Sciatic nerve (tissue), 2 donors: ENCODE data around the gene AHR. TPM values are rescaled to one million over a fixed set of nuclear protein-coding genes. Genes with fewer than 3 reads are reported as not detected.
"Not testable (repeated sequence)": the region's sequence is repeated elsewhere in the genome, so short reads cannot be mapped to it uniquely, and the experiment has no call there.

ENCODE experiments used
- ATAC-seq: fragments of 200-7000 bp; cut with Tn5 transposase; one replicate; pipeline ENCODE4 v1.9.1; 2020; ENCODE audit warnings: mild to moderate bottlenecking, moderate library complexity
- DNase-seq: peaks from one replicate; pipeline ENCODE4 v3.0.0-alpha.2; 2020; ENCODE audit warnings: low spot score
- intact Hi-C: fragments of 100-400 bp; cut with DNase I; formaldehyde crosslinking; loops from one replicate; pipeline ENCODE4 v1.14.2; 2022
- total RNA-seq: library from RNA; stranded (reverse); fragmentation: NEBNext Ultra II Directional; extraction: Animal tissue kit (Norgen Biotek cat#: 25700); gene quantifications from one replicate; pipeline ENCODE4 v1.2.1, GENCODE V29; 2021
- donor health status: DM: no; HTN: no; CAD: no.
- donor health status: DM: no; HTN: no; CAD: no.

AHR gene
- total RNA-seq, 1 donor from 2014 or later, result 288 TPM

GRCh38 chr7:17367502-17367901 is 69.0 kb downstream of the AHR start:
- intact Hi-C loops, result no loop called here
- ATAC-seq, result no peak
- DNase-seq, result no peak

DNA sequence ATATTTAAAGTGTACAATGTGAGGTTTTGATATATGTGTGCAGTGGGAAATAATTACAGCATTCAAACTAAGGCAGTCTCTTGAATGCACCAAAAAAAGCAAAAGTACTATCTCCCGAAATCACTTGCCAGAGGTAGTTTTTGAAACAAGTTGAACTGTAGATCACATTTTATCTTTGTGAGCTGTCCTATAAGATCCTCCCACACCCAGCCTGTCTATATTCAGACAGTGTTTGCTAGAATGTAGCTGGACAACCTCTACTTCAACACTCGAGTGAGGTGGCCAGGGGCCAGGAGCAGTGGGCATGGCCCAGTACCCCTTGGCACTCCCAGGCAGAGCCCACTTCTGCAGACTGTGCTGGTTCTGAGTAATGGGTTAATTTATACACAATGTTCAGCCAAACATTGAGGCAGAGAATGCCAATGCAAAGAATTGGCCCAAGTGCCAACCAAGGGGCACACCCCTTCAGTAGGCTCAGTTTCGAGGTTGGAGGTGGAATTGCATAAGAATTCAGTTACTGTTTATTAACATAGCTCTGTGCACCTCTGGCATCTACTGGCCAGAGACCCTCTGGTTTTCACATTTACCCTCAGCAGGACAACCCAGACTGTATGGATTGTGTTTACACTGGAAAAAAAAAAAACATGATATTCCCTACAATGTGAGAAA is 70.5 kb downstream of the AHR start:
- no peak for DNase-seq
- intact Hi-C loops, result no loop called here
- no peak for ATAC-seq

DNA sequence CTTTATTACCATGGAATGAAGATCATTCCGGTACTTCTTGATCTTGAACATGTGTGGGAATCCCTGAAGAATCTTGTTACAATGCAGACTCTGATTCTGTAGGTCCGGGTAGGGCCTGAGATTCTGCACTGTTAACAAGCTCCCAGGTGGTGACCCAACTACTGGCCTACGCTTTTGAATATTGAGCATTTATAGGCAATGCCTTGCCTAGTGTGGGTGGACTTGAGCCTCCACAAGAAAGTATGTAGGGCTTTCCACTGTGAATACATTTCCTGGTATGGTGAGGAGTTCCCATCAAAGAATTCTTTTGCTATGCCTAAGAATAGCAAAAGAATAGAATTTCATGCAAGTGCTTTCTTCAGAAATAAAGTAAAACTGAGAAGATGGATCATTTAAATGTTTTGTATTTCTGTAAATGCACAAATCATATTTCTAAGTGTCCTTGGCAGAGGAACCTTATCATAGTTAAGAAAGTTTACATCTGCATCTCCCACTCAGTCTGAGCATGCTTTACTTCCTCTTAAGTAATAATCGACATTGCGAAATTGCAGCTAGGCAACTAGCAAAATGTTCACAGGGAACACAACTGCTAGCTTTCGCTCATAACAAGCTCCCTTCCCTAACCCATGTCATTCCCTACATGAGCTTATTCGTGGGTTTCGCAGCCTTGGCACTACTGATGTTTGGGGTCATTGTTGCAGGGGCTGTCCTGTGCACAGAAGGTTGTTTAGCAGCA is 71.4 kb downstream of the AHR start:
- intact Hi-C loops, result no loop called here
- ATAC-seq (peak; percentile 89), DNase-seq (no peak)

- intact Hi-C loops, result no loop called here
- DNase-seq (no peak), ATAC-seq (no peak)
Observed at GRCh38 chr7:17370901-17371585, 72.6 kb downstream of the AHR start.

- intact Hi-C loops, result no loop called here
- DNase-seq (no peak), ATAC-seq (peak; percentile 52)
Observed at GRCh38 chr7:17371671-17372524, 73.4 kb downstream of the AHR start.

DNA sequence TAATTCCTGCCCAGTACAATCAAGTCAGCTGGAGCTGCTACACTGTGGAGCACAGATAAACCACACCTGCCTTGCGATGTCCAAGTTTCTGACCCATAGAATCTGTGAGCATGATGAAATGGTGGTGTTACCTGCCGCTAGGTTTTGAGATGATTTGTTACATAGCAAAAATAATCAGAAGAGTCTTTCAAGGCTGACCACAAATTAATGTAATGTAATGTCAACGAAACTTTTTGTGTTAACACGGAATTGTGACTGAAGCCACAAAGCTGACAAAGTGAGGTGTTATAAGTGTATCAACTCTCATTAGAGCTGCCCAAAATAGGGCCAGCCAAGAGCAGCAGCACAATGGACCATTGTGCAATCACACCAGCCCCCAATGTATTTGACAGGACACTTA is 75.7 kb downstream of the AHR start:
- intact Hi-C loops, result no loop called here
- ATAC-seq (no peak), DNase-seq (no peak)

- ATAC-seq (peak; percentile 24), DNase-seq (no peak)
Observed at GRCh38 chr7:17374654-17375053, 76.2 kb downstream of the AHR start.

DNA sequence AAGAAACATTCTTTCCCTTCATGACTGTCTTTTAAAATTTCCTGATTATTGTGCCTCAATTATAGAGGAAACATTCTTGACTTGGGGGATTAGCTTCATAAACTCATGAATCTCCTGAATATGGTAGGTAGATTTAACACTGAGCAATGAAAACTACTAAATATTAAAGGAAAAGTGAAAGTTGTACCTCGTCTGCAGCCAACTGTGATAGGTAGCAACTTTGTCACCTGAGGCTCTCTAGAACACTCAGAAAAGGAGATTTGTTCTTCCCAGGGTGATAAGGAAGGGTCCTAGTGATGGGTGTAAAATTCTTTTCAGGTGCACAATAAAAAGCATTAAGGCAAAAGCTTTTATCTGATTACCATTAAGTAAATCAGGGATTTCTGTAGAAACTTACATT is 78.1 kb downstream of the AHR start:
- ATAC-seq, result no peak
- no peak for DNase-seq
- intact Hi-C loops, result no loop called here

More at GRCh38 chr7:17374654-17375053, 76.2 kb downstream of the AHR start:
- intact Hi-C loops, result no loop called here

DNA sequence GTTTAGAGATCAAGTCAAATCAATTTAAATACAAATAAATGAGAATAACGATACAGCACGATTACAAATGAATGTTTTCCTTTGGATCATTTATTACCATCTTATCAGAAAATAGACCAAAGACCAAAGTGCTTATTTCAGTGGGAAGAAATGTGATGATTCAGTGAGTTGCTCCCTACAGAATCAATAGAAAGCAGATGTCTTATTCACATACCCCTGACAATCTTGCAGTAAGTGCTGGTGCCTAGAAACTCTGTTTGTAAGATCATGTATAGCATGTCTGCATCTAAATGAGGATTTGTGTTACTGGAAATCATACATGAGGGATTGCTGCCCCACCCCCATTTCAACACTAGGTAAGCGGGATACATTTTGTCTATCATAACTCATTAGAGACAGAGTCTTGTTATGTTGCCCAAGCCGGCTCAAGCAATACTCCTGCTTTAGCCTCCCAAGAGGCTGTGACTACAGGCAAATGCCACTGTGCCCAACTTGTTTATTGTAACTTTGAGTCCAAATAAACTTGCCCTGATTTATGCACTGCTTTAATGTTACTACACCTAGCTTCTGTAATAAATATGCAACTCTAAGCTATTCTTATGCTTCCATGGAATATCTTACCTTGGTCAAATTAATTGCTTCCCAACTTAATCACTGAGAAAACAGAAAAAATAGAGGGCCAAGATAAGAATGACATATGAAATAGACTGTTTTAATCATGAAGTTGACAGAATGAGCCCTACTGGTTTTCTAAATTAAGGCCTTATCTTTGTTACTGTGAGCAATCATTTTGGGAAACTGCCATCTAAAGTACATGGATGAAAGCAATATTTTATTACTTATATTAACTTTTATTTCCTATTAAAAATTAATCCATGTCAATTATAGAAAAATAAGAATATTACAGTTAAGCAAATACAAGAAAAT is 82.5 kb downstream of the AHR start:
- ATAC-seq (no peak), DNase-seq (no peak)
- intact Hi-C loops, result no loop called here

DNA sequence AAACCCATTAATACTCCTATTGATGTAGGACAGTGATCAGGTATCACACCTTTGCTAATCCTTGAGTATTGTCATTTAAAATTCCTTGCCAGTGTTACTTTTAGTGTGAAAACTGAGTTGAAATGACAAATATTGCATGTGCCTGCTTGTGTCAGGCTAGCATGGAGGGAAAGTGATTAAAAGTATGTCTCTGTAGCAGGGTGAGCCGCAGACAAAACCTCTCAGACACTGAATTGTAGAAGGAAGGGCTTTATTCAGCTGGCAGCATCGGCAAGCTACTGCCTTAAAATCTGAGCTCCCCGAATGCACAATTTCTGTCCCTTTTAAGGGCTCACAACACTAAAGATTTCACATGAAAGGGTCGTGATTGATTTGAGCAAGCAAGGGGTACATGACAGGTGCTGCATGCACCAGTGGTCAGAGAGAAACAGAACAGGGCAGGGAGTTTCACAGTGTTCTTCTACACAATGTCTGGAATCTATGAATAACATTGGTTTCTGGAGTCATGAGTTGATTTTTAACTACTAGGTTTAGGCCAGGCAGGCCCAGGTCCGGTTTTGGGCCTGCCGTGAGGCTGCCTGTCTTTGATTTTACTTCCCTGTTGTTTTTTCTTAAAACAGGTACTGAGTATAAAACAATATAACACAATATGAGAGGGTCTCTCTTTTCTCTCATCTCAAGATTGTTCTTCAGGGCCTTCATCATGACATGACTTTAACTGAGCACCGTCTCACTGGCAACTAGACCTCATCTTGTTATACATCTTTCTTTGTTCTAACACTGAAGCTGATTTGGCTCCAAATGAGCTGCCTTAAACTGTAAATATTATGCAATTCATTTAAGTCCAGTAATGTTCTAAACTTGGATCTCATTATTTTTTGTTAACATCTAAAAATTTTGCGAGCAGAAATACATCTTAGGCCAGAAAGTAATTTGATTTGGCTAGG is 84.2 kb downstream of the AHR start:
- intact Hi-C loops, ATAC-seq, DNase-seq: not testable (repeated sequence)

GRCh38 chr7:17384400-17384799 is 85.9 kb downstream of the AHR start:
- DNase-seq (no peak), ATAC-seq (no peak)
- intact Hi-C loops, result no loop called here

- intact Hi-C loops, result no loop called here
- no peak for DNase-seq
- no peak for ATAC-seq
Observed at GRCh38 chr7:17385612-17386011, 87.2 kb downstream of the AHR start.

DNA sequence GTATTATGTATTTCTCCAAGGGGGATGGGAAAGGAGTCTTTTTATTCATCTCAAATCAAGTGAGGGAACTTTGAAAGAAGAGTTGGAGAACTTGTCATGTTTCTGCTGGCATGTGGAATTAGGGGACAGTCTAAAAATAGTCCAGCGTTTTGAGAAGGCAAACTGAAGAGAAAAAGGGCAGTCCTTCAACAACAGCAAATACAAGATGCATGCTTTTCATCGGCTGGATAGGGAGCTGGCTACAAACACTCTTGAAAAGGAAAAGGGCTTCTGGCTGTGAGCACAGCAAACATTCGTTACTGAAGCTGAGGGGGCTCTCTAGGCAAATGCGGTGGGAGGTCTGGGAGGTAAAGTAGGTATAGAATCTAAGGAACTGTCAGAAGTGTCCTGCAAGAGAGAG is 91.9 kb downstream of the AHR start:
- intact Hi-C loops, result no loop called here
- DNase-seq, result no peak
- no peak for ATAC-seq

DNA sequence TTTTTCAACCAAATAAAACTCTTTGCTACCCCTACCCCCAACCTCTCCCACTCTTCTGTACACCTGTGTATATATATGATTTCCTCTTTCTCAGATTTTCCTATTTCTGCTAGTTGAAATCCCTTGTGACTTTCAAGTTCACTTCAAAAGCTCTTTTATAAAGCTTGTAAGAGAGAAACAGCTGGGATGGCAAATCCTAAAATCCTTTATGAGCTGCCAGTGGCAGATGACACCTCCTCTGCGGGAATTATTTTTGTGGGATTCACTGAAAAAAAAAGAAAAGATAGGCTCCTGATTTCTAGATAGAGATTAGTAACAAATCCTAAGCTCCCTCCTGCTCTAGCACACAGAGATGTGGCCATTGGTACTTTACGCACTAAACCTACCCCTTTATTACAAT is 92.9 kb downstream of the AHR start:
- no peak for DNase-seq
- intact Hi-C loops, result no loop called here
- ATAC-seq, result no peak

DNA sequence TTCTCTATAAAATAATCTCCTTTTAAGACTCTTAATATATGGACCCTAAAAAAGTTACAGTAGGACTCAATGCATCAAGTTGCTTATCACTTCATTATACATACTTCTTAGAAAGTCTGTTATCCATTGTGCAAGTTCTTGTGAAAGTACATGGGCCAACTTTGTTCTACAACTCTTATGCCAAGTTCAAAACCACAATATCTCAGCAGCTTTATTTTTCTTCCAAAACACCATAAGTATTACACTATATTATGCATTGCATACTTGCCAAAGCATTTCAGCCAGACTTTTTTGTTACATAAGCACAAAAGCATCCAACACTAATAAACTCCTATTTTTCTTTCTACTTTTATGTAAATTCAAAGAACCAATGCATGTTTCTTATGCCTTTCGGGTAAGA is 94.4 kb downstream of the AHR start:
- ATAC-seq, result no peak
- no peak for DNase-seq
- intact Hi-C loops, result no loop called here

DNA sequence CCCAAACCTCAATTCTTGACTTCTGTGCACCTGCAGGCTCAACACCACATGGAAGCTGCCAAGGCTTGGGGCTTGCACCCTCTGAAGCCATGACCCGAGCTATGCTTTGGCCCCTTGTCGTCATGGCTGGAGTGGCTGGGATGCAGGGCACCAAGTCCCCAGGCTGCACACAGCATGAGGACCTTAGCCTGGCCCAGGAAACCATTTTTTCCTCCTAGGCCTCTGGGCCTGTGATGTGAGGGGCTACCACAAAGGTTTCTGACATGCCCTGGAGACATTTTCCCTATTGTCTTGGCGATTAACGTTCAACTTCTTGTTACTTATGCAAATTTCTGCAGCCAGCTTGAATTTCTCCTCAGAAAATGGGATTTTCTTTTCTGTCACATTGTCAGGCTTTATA is 96.1 kb downstream of the AHR start:
- intact Hi-C loops, ATAC-seq, DNase-seq: not testable (repeated sequence)
